Nephron (organoid): ENCODE measurements around the gene PAPPA.

Source experiments
- H3K27ac Mint-ChIP-seq, 3 experiments: 2 replicates each; pipeline ENCODE4 v1.8.0; 2020; ENCODE audit warnings: mixed read lengths in 3 of 3, mild to moderate bottlenecking in 2 of 3, moderate library complexity in 1 of 3
- H3K27me3 Mint-ChIP-seq: 2 replicates; pipeline ENCODE4 v1.8.0; 2021; ENCODE audit warnings: low read depth, mild to moderate bottlenecking, moderate library complexity, mixed read lengths
- H3K36me3 Mint-ChIP-seq: 2 replicates; pipeline ENCODE4 v1.8.0; 2020; ENCODE audit warnings: low read depth, mixed read lengths
- H3K4me1 Mint-ChIP-seq: 2 replicates; pipeline ENCODE4 v1.8.0; 2020; ENCODE audit warnings: mixed read lengths
- H3K4me3 Mint-ChIP-seq, 3 experiments: 2 replicates each; pipeline ENCODE4 v1.8.0; 2020; ENCODE audit warnings: mild to moderate bottlenecking in 3 of 3, mixed read lengths in 3 of 3, moderate library complexity in 2 of 3
- H3K9me3 Mint-ChIP-seq: 2 replicates; pipeline ENCODE4 v1.8.0; 2020; ENCODE audit warnings: mixed read lengths
- CTCF ChIP-seq, 3 experiments: fragments of 200-600 bp; sonication (generic); IDR thresholded peaks; one replicate each; pipeline ENCODE4 v1.5.0; 2021; ENCODE audit warnings: antibody characterized with exemption in 3 of 3; ENCODE audit not compliant: unreplicated experiment in 3 of 3

PAPPA gene

GRCh38 chr9:116190637-116191396 lies 37.2 kb downstream of the PAPPA start:
- Mint-ChIP-seq H3K36me3 (peaks cover 8% of the 10 kb centered on the region), H3K27ac (peak overlapping the region; percentile 26 to 43 (median 29)), H3K27me3 (peaks cover 24% of the 10 kb centered on the region), H3K4me3 (no peak overlapping the region), H3K9me3 (no peaks in the 10 kb centered on the region), H3K4me1 (no peaks in the 10 kb centered on the region)
- TF ChIP-seq CTCF (IDR thresholded peaks at IDR 0.05; ENCODE audit: unreplicated experiment in 3 of 3): no peak

GRCh38 chr9:116191576-116192415 lies 38.2 kb downstream of the PAPPA start:
- peak overlapping the region in 1 of 3 experiments; percentile 43 for H3K27ac Mint-ChIP-seq

DNA sequence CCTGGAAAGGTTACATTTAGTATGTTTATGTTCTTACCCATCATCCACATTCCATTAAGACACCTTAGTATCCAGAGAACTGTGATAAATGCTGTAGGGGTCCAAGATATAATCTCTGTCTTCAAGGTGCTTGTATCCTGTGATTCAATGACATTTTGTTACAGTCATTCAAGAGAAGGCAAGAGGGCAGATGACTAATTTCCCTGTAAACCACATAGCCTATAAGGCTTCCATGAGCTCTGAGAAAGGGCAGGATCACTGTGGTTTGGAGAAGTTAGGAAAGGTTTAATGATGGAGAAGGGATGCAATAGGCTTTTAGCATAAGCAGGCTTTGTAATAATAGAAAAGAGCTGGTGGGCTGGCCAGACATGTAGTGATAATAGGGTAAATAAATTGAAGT lies 40.0 kb downstream of the PAPPA start:
- Mint-ChIP-seq H3K27ac (no peak overlapping the region), H3K27me3 (peaks cover 16% of the 10 kb centered on the region), H3K36me3 (peaks cover 4% of the 10 kb centered on the region)

More at GRCh38 chr9:116191576-116192415, 38.2 kb downstream of the PAPPA start:
- TF ChIP-seq CTCF (IDR thresholded peaks at IDR 0.05; ENCODE audit: unreplicated experiment in 3 of 3): no peak
- Mint-ChIP-seq H3K4me3 (no peak overlapping the region), H3K27me3 (peaks cover 19% of the 10 kb centered on the region), H3K9me3 (no peaks in the 10 kb centered on the region), H3K4me1 (no peaks in the 10 kb centered on the region), H3K36me3 (peaks cover 8% of the 10 kb centered on the region)

GRCh38 chr9:116196806-116197205 lies 43.2 kb downstream of the PAPPA start:
- no peaks in the 10 kb centered on the region for H3K36me3 Mint-ChIP-seq
- H3K27ac Mint-ChIP-seq: no peak overlapping the region
- no peak for TF ChIP-seq CTCF (IDR thresholded peaks at IDR 0.05; ENCODE audit: unreplicated experiment in 3 of 3)
- no peak overlapping the region for H3K4me3 Mint-ChIP-seq
- H3K4me1 Mint-ChIP-seq: no peaks in the 10 kb centered on the region
- no peaks in the 10 kb centered on the region for H3K9me3 Mint-ChIP-seq
- peaks cover 19% of the 10 kb centered on the region for H3K27me3 Mint-ChIP-seq

More for the DNA sequence above, 40.0 kb downstream of the PAPPA start:
- Mint-ChIP-seq H3K4me3 (no peak overlapping the region), H3K9me3 (no peaks in the 10 kb centered on the region), H3K4me1 (no peaks in the 10 kb centered on the region)
- TF ChIP-seq CTCF (IDR thresholded peaks at IDR 0.05; ENCODE audit: unreplicated experiment in 3 of 3): no peak

- no peaks in the 10 kb centered on the region for H3K36me3 Mint-ChIP-seq
- no peak overlapping the region for H3K4me3 Mint-ChIP-seq
- H3K27ac Mint-ChIP-seq: no peak overlapping the region
- peaks cover 15% of the 10 kb centered on the region for H3K27me3 Mint-ChIP-seq
- TF ChIP-seq CTCF (IDR thresholded peaks at IDR 0.05; ENCODE audit: unreplicated experiment in 3 of 3): no peak
- no peaks in the 10 kb centered on the region for H3K9me3 Mint-ChIP-seq
- no peaks in the 10 kb centered on the region for H3K4me1 Mint-ChIP-seq
Measured at GRCh38 chr9:116198344-116198743, 44.8 kb downstream of the PAPPA start.
